ENCODE data around the gene TRPT1.

TRPT1 gene

GRCh38 chr11:64186492-64187165 is 39.4 kb downstream of the TRPT1 start (continued):
- no peak for TF ChIP-seq CSRNP3 (CRISPR knock-in tag; IDR thresholded peaks at IDR 0.05)

DNA sequence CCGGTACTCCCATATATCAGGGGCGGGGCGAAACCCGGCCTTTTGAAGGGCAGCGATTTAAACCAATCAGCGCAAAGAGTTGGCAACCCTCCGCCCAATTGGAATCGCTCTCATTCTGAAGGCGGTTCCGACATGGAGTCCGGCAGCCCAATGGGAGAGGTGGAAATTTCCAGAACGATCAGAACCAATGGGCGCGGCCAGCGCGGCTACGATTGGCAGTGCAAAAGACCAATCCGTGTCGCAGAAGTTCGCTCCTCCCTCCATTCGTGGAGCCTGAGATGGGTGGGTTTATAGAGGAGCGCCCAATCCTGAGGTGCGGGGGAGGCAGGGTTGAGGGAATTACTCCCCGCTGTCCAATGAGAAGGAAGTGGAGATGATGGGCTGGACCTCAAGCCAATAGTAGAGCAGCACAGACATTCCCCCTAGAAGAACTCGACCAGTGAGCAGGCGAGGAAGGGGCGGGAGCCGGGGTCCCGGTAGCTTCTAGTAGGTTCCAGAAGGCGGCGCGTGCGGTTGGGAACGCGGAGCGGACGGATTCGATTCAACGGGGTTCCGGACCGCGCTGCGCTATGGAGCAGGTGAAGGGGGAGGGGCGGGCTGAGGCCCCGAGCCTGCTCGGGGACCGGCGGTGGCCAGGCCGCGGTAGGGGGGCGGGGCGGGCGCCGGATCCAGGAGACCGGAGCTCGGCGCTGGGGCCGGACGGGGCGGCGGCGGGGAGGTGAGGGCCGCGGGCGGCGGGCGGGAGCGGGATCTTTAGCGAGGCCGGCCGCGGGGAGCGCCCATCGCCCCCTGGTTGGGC is 40.1 kb downstream of the TRPT1 start, which contains the start of gene STIP1:
Gene STIP1 (plus strand): TSS at position 479 of the 799 bp plus-strand sequence. CDS start 91 bp downstream, at position 570.
- TF ChIP-seq ZC3H10 (CRISPR knock-in tag; IDR thresholded peaks at IDR 0.05) (no peak), OSR1 (CRISPR knock-in tag; IDR thresholded peaks at IDR 0.05) (no peak), ESRRG (CRISPR knock-in tag; IDR thresholded peaks at IDR 0.05) (no peak), TOX (CRISPR knock-in tag; IDR thresholded peaks at IDR 0.05; ENCODE audit: borderline replicate concordance) (no peak), RARB (CRISPR knock-in tag; IDR thresholded peaks at IDR 0.05) (no peak), GLIS3 (CRISPR knock-in tag; IDR thresholded peaks at IDR 0.05) (no peak), TCF4 (CRISPR knock-in tag; IDR thresholded peaks at IDR 0.05; ENCODE audit: borderline replicate concordance) (no peak), ZNF565 (CRISPR knock-in tag; conservative IDR thresholded peaks at IDR 0.05; ENCODE audit: low read depth) (no peak), ZFP30 (CRISPR knock-in tag; IDR thresholded peaks at IDR 0.05) (no peak)
- peak; percentile 90 for ATAC-seq

DNA sequence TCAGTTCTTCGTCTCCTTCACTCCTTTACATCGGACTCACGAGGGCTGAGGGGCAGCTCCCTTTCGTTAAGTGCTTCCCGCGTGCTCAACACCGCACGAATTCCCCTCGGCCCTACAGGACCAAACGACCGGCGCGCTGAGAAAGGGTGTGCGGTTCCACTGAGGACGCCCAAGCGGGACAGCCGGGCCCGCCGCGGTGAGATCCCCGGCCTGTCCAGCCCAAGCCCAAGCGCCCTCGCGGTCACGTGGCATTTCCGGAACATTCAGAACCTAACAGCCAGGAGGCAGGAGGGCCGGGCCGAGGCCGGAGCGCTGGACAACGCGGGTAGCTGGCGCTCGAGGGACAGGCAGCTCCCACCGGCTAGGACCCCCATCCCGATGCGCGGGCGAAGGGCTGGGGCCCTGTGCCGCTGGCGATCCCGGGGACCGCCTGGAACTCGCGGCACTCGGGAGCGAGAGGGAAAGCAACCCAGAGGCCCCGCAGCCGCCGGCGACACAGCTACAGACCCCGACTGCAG is 40.8 kb downstream of the TRPT1 start:
- peak; percentile 49 for ATAC-seq
- TF ChIP-seq ARNTL (CRISPR knock-in tag; IDR thresholded peaks at IDR 0.05; ENCODE audit: borderline replicate concordance, low read depth) (no peak), POU6F1 (CRISPR knock-in tag; IDR thresholded peaks at IDR 0.05; ENCODE audit: borderline replicate concordance, low read depth) (no peak), ZNF8 (CRISPR knock-in tag; IDR thresholded peaks at IDR 0.05) (no peak), CSRNP3 (CRISPR knock-in tag; IDR thresholded peaks at IDR 0.05) (no peak), BACH2 (CRISPR knock-in tag; IDR thresholded peaks at IDR 0.05; ENCODE audit: borderline replicate concordance) (no peak), ESRRG (CRISPR knock-in tag; IDR thresholded peaks at IDR 0.05) (no peak), ZFP3 (CRISPR knock-in tag; IDR thresholded peaks at IDR 0.05) (peak; percentile 82), CSDC2 (CRISPR knock-in tag; IDR thresholded peaks at IDR 0.05) (0 out of 2 replicates have a peak, but pooled peaks have one; percentile 63), ZNF70 (CRISPR knock-in tag; IDR thresholded peaks at IDR 0.05) (no peak), PPARA (CRISPR knock-in tag; IDR thresholded peaks at IDR 0.05; ENCODE audit: borderline replicate concordance) (no peak)

DNA sequence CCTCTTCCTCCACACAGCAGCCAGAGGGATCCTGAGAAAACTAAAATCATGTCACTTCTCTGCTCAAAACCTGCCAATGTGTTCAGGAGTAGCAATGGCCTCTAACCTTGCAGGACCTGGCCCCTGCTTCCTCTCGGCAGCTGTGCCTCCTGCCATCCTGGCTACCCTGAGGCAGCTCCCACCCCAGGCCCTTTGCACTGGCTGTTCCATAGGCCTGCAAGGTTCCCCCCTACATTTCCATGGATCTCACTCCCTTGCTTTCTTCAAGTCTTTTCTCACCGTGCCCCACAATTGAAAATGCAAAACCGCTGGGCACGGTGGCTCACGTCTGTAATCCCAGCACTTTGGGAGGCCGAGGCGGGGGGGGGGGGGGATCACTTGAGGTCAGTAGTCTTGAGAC is 42.1 kb downstream of the TRPT1 start:
- no peak for ATAC-seq
- TF ChIP-seq ESRRG (CRISPR knock-in tag; IDR thresholded peaks at IDR 0.05) (no peak), OSR1 (CRISPR knock-in tag; IDR thresholded peaks at IDR 0.05) (no peak), SNAI2 (CRISPR knock-in tag; IDR thresholded peaks at IDR 0.05) (no peak), ISL1 (CRISPR knock-in tag; IDR thresholded peaks at IDR 0.05) (no peak), PATZ1 (CRISPR knock-in tag; IDR thresholded peaks at IDR 0.05; ENCODE audit: borderline replicate concordance) (no peak), GLIS3 (CRISPR knock-in tag; IDR thresholded peaks at IDR 0.05) (no peak), ZFP3 (CRISPR knock-in tag; IDR thresholded peaks at IDR 0.05) (no peak), ZC3H10 (CRISPR knock-in tag; IDR thresholded peaks at IDR 0.05) (no peak), POU6F1 (CRISPR knock-in tag; IDR thresholded peaks at IDR 0.05; ENCODE audit: borderline replicate concordance, low read depth) (no peak)
- TF ChIP-seq, protein P1, sequence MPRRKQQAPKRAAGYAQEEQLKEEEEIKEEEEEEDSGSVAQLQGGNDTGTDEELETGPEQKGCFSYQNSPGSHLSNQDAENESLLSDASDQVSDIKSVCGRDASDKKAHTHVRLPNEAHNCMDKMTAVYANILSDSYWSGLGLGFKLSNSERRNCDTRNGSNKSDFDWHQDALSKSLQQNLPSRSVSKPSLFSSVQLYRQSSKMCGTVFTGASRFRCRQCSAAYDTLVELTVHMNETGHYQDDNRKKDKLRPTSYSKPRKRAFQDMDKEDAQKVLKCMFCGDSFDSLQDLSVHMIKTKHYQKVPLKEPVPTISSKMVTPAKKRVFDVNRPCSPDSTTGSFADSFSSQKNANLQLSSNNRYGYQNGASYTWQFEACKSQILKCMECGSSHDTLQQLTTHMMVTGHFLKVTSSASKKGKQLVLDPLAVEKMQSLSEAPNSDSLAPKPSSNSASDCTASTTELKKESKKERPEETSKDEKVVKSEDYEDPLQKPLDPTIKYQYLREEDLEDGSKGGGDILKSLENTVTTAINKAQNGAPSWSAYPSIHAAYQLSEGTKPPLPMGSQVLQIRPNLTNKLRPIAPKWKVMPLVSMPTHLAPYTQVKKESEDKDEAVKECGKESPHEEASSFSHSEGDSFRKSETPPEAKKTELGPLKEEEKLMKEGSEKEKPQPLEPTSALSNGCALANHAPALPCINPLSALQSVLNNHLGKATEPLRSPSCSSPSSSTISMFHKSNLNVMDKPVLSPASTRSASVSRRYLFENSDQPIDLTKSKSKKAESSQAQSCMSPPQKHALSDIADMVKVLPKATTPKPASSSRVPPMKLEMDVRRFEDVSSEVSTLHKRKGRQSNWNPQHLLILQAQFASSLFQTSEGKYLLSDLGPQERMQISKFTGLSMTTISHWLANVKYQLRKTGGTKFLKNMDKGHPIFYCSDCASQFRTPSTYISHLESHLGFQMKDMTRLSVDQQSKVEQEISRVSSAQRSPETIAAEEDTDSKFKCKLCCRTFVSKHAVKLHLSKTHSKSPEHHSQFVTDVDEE (CRISPR knock-in tag; IDR thresholded peaks at IDR 0.05), result no peak
